GM21528 (cell line): ENCODE measurements around the gene CHCHD10.

Experiments used
- ATAC-seq: cut with Tn5 transposase; IDR thresholded peaks from one replicate; pipeline ENCODE4 v1.9.1; 2021; ENCODE audit warnings: mild to moderate bottlenecking, moderate library complexity; ENCODE audit not compliant: unreplicated experiment, low FRiP score

The CHCHD10 gene

DNA sequence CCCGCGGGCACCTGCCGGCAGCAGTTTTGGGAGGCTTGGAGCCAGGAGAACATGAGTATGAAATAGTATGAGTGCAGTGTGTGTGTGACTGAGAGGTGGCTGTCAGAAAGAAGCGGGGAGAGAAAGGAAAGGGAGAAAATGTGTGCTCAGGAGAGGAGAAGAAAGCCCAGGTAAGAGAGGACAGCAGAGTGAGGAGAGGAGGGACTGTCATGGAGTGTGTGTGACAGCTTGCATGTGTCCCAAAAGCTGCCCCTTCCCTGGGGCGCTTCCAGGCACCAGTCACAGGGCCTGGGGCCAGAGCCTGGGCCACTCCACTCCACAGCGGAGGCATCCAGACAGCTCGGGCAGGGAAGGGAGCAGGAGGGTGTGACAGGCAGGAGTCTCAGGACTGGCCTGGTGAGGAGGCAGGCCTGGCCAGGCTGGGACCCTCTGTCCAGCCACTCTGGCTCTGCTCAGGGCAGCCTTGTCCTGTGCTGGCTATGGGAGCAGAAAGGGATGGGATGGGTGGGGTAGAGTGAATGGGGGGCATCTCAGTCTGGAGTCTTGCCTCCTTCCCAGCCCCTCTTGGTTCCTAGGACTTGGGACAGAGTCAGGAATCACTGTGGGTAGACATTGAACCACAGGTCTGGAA is 5.8 kb upstream of the CHCHD10 start:
- ATAC-seq, result no peak

GRCh38 chr22:23772649-23773473 is 5.1 kb upstream of the CHCHD10 start, which contains the start of gene MMP11:
MMP11 (plus strand) TSS chr22:23772849; CDS start chr22:23772871, 22 bp downstream.
- no peak for ATAC-seq

GRCh38 chr22:23772315-23772648 is 4.5 kb upstream of the CHCHD10 start:
- ATAC-seq, result no peak

DNA sequence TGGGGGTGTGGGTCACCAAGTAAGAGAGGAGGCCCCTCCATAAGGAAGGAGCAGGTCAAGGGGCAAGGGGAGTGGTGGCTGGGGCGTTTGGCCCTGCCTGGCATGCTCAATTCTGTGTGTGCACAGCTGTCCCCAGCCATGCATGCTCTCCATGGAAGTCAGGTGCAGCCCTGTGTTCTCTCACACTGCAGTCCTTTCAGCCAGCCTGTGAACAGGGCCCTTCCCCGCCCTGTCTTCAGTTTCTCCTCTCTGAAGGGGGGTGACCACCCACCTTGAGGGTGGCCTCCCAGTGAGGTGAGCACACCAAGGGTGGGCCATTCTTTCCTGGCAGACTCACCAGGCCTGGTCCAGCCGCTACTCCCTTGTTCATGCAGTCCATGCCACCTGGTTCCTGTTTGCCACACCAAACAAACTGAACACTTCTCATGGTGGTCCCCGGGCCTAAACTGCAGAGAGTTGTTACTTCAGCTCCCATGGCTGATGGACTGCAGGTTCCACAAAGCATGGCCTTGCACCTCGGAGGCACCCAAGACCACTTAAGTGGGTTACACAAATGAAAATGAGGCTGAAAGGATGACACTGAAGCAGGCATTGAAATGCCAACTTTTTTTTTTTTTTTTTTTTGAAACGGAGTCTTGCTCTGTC is 1.7 kb upstream of the CHCHD10 start:
- ATAC-seq, result no peak

- ATAC-seq, result no peak
Measured at GRCh38 chr22:23767303-23767672, 484 bp downstream of the CHCHD10 start.

DNA sequence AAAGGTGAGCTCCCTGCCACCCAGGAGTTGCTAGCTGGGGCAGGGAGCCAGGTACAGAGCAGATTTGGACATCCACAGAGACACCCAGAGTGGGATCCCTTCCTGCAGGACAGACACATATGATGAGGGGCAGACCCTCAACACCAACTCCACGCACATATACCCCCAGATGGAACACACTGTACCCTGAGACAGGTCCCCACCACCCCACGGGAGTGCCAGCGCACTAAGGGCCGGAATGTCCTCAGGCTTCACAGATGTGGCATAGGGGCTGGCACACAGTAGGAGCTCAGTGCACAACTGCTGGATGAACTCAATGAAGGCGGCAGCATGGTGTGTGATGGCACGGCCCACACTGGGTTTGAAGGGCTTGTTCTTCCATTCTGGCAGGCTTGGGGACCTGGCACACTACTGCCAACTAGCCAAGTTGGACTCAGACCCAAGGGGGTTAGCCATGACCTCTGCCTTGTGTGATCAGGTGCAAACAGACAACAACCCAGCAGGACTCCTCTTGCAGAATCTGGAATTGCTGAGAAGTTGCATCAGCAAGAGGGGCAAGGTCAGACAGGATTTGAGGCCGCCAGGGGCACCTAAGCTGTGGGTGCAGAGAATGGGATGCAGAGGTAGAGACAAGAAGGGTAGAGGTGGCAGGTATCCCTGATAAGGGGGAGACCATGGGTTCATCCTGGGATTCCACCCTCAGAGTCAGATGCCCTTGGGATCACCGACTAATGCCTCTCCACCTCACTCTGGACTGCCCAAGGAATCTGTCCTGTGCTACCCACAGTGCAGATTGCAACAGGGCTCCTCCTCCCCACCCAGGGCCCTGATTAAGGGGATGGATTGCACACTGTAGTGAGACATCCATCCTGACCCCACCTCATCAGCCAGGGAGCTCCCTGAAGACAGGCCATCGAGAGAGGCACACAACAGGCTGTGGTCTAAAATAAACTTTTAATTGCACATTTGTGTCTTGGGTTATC is 2.6 kb downstream of the CHCHD10 start:
- ATAC-seq, result no peak

DNA sequence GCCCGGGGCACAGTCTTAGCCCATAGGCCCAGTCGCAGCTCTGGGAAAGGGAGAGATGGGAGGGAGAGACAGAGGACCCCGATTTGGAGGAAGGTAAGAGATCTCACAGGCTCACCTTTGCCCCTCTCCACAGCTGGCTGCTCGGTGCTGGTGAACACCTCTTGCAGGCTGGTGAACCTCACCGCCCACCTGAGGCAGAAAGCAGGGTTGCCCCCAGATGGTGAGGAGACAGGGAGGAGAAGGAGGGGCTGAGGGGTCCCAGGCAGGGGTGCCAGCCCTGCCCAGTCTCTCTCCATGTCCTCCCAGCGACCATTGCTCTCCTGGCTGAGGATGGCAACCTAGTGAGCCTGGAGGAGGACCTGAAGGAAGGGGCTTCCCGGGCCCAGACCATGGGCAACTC is 3.8 kb downstream of the CHCHD10 start:
- no peak for ATAC-seq

- ATAC-seq, result no peak
Measured at GRCh38 chr22:23763579-23763945, 4.2 kb downstream of the CHCHD10 start.

- ATAC-seq, result no peak
Measured at GRCh38 chr22:23762842-23763578, 4.8 kb downstream of the CHCHD10 start, which contains the start of gene C22orf15. C22orf15 (plus strand) TSS chr22:23762990; CDS start chr22:23763307, 317 bp downstream.

GRCh38 chr22:23760056-23760455 is 7.7 kb downstream of the CHCHD10 start:
- ATAC-seq, result no peak

GRCh38 chr22:23759566-23759965 is 8.2 kb downstream of the CHCHD10 start:
- ATAC-seq, result no peak

DNA sequence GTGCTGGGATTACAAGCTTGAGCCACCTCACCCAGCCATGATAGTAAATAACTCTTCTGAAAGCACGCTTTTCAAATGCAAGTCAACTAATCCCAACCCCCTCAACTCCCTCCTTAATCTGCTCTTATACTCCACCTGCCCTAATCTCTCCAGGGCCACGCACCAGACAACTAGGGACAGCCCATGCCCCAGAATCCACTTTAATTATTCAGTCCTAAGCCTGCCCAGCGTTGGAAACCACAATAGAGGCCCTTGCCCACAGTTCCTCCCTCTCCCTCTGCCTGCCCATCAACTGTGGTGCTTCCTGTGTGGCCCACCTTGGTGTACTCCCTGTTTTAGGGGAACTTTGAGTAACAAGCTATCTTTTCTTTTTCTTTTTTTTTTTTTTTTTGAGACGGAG is 10.9 kb downstream of the CHCHD10 start:
- ATAC-seq, result no peak

DNA sequence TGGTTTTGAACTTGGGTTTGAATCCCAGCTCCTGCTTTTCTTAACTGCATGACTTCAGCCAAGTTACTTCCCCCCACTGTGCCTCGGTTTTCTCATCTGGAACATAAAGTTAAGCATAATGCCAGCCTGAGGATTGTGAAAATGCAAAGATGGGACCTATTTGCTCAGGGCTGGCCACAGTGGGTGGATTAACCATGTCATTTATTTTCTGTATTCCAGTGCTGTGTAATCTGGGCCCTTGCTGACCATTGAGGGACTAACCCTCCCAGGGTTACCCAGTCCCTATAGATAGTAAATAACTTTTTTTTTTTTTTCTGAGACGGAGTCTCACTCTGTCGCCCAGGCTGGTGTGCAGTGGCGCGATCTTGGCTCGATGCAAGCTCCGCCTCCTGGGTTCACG is 12.1 kb downstream of the CHCHD10 start:
- no peak for ATAC-seq

DNA sequence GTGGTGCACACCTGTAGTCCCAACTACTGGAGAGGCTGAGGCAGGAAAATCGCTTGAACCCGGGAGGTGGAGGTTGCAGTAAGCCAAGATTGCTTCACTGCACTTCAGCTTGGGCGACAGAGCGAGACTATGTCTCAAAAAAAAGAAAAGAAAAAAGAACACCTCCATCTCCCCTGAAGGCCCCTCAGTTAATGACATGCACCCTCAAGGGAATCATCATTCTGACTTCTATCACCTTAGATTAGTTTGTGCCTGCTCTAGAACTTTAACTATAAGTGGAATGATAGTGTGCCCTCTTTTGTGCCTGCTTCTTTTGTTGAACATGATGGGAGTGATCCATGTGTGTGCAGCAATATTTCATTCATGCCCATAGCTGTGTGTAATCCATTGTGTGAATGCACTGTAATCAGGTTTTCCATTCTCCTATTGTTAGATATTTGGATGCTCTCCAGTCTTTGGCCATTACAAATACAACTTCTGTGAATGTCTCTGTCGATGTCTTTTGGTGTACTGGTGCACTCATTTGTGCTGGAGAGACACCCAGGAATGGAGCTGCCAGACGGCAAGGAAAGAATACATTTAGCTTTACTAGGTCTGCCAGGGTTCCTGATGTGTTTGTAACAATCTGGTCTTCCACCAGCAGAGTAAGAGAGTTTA is 12.7 kb downstream of the CHCHD10 start:
- no peak for ATAC-seq

GRCh38 chr22:23754220-23754919 is 13.4 kb downstream of the CHCHD10 start, which contains the start of gene VPREB3:
VPREB3 (minus strand) TSS chr22:23754425; CDS start chr22:23754363, 62 bp downstream.
- no peak for ATAC-seq

DNA sequence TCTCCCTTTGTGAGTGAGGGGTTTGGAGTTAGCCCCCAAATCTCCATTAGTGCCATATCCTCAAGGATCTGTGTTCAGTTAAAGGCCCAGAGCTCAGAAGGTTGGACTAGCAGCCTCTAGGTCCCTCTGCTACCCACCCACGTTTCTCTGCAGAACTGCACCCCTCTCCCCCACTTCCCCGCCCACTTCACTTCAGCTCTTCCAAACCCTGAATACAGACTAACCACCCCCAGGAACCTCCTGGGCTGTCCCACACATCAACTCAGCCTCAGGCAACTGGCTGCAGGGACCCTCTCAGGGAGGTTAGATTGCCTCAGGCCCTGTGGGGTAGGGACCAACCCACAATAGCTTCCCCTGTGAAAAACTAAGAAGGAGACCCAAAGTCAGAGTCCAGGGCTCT is 14.4 kb downstream of the CHCHD10 start:
- ATAC-seq, result no peak

DNA sequence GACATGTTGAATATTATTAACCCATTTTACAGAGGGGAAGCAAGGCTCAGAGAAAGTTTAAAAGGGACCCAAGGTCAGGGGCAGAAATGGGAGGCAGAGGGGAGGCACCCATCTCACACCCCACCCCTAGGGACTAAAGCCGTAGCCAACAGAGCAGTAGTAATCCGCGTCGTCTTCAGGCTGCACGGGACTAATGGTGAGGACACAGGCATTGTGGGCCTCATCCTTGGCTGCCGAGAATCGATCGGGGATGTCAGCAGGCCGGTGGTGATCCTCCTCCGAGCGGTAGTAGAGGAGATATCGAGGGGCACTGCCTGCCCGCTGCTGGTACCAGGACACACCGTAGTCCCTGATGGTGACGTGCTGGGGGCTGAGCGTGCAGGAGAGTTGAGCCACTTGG is 15.0 kb downstream of the CHCHD10 start:
- ATAC-seq, result no peak

GRCh38 chr22:23752090-23752691 is 15.6 kb downstream of the CHCHD10 start:
- ATAC-seq, result no peak
